Caco-2 (cell line): ENCODE measurements around the gene SERAC1. TPM values are rescaled to one million over a fixed set of nuclear protein-coding genes. Genes with fewer than 3 reads are reported as not detected.

Experiments used
- BruUV-seq: library from RNA; stranded (reverse); fragments of 400-500 nt; replicated peaks from 2 replicates; lab custom pipeline; 2021; lab: Mats Ljungman, UMichigan
- CTCF ChIA-PET: fragments of 300-600 bp; sonication (Branson Sonifier 250); formaldehyde crosslinking; loops from one replicate; lab custom pipeline; 2022; ENCODE audit warnings: antibody characterized with exemption; lab: Charles Lee
- POLR2A ChIA-PET: fragments of 300-600 bp; sonication (Branson Sonifier 250); formaldehyde crosslinking; loops from one replicate; lab custom pipeline; 2022; ENCODE audit warnings: antibody characterized with exemption; lab: Charles Lee
- DNase-seq, 2 experiments: peaks; one replicate each; pipeline versions ENCODE4 v3.0.0 to v3.0.0-alpha.2; 2020 to 2022
- H3K27me3 ChIP-seq: replicated peaks from 2 replicates; pipeline ENCODE4 v1.6.0; 2011; ENCODE audit warnings: low read length; ENCODE audit not compliant: control insufficient read depth, insufficient read depth
- H3K36me3 ChIP-seq: 2 replicates; pipeline ENCODE4 v1.5.1; 2011; ENCODE audit warnings: low read length; ENCODE audit not compliant: control insufficient read depth, insufficient read depth
- H3K4me1 ChIP-seq: fragments of 250-450 bp; sonication (Bioruptor Pico); 2 replicates; pipeline ENCODE4 v1.5.1; 2020; ENCODE audit warnings: mild to moderate bottlenecking
- H3K4me3 ChIP-seq: 2 replicates; pipeline ENCODE4 v1.5.1; 2011; ENCODE audit warnings: low read depth, mild to moderate bottlenecking, control low read depth, low read length
- H3K9me3 ChIP-seq: fragments of 250-450 bp; sonication (Bioruptor Pico); 2 replicates; pipeline ENCODE4 v1.5.1; 2020; ENCODE audit warnings: mild to moderate bottlenecking, moderate library complexity
- H3K27ac Mint-ChIP-seq: one replicate; pipeline ENCODE4 v1.8.0; 2022; ENCODE audit warnings: mixed read lengths; ENCODE audit not compliant: unreplicated experiment
- H3K27me3 Mint-ChIP-seq: one replicate; pipeline ENCODE4 v1.8.0; 2022; ENCODE audit warnings: mixed read lengths; ENCODE audit not compliant: insufficient read depth, unreplicated experiment
- H3K36me3 Mint-ChIP-seq: one replicate; pipeline ENCODE4 v1.8.0; 2022; ENCODE audit warnings: mild to moderate bottlenecking, mixed read lengths; ENCODE audit not compliant: insufficient read depth, unreplicated experiment
- H3K4me1 Mint-ChIP-seq: one replicate; pipeline ENCODE4 v1.8.0; 2022; ENCODE audit warnings: low read depth, mixed read lengths; ENCODE audit not compliant: unreplicated experiment
- H3K4me3 Mint-ChIP-seq: one replicate; pipeline ENCODE4 v1.8.0; 2022; ENCODE audit warnings: mild to moderate bottlenecking, moderate library complexity, mixed read lengths; ENCODE audit not compliant: unreplicated experiment
- H3K9me3 Mint-ChIP-seq: one replicate; pipeline ENCODE4 v1.8.0; 2022; ENCODE audit warnings: mixed read lengths; ENCODE audit not compliant: unreplicated experiment
- intact Hi-C: fragments of 100-400 bp; cut with micrococcal nuclease; formaldehyde crosslinking; loops from one replicate; pipeline ENCODE4 v1.10.0; 2022; ENCODE audit not compliant: unreplicated experiment
- total RNA-seq: library from RNA; stranded (reverse); gene quantifications from 2 replicates; pipeline ENCODE4 v1.2.3, GENCODE V29; 2022
- TF ChIP-seq, protein P1 (sequence below), 2 experiments: fragments of 200-600 bp in 1 of 2; IDR thresholded peaks; 1 replicate in 1 of 2; 2 replicates in 1 of 2; pipeline versions ENCODE4 v1.5.1 to v1.8.0; 2011 to 2022; ENCODE audit warnings: antibody characterized with exemption in 1 of 2, control low read depth in 1 of 2, inconsistent platforms in 1 of 2, low read depth in 1 of 2, low read length in 1 of 2, mild to moderate bottlenecking in 1 of 2, moderate library complexity in 1 of 2; ENCODE audit not compliant: insufficient read depth in 1 of 2, severe bottlenecking in 1 of 2, unreplicated experiment in 1 of 2

SERAC1 gene
- total RNA-seq, 1 experiment from 2014 or later = 7.4 TPM

DNA sequence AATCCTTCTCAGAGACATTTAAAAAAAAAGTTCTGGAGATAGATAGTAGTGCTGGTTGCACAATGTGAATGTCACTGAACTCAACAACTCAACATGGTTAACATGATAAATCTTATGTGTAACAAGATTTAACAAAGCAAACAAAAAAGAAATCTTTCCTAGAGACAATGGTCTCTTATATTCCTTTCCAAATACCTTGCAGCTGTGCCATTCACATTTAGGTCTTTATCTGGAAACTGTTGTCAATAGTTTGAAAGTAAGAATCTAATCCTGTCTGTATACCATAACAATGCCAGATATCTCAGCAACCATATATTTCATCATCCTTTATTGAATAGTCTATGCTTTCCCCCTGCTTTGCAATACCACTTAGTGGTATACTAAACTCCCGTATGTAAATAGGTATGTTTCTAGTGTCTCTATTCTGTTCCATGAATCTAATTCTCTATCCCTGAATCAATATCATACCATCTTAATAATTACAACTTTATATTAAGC lies 2.1 kb downstream of the SERAC1 start:
- POLR2A ChIA-PET = no interaction called here

DNA sequence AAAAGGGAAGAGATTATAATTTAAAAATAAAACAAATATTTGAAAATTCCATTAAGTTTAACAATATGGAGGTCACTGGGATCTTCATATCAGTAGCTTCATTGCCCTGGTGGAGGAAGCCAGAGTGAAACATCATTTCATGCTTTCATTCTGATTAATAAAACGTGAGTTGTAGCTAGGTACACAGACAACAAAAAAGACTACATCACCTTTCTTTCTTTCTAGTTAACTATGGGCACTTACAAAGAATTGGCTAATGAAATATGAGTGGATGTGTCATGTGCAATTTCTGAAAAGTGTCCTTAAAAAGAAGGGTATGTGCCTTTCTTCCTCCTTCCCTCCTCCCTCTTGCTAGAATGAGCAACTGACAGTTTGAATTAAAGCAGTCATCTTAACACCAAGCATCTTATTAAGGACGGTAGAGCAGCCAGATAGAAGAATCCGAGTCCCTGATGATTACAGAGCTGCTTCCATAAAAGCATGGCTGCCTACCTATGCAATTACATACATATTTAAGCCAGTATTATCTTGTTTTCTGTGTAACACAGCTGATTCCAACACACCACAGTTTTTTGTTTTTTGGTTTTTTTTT lies 3.4 kb downstream of the SERAC1 start:
- ChIA-PET CTCF (no interaction called here), POLR2A (no interaction called here)
- Mint-ChIP-seq H3K27ac (no peak overlapping the region), H3K27me3 (no peaks in the 10 kb centered on the region), H3K4me1 (peaks cover 19% of the 10 kb centered on the region), H3K4me3 (no peak overlapping the region), H3K36me3 (peaks cover 8% of the 10 kb centered on the region), H3K9me3 (peaks cover 9% of the 10 kb centered on the region)
- intact Hi-C loops = no loop called here
- no TSS peak for BruUV-seq
- Histone ChIP-seq H3K4me3 (no peak overlapping the region), H3K9me3 (no peaks in the 10 kb centered on the region), H3K36me3 (no peaks in the 10 kb centered on the region), H3K27me3 (no peaks in the 10 kb centered on the region), H3K4me1 (peaks cover 10% of the 10 kb centered on the region; the same call in 1 of the 2 replicates)
- no peak for DNase-seq
- TF ChIP-seq, protein P1, sequence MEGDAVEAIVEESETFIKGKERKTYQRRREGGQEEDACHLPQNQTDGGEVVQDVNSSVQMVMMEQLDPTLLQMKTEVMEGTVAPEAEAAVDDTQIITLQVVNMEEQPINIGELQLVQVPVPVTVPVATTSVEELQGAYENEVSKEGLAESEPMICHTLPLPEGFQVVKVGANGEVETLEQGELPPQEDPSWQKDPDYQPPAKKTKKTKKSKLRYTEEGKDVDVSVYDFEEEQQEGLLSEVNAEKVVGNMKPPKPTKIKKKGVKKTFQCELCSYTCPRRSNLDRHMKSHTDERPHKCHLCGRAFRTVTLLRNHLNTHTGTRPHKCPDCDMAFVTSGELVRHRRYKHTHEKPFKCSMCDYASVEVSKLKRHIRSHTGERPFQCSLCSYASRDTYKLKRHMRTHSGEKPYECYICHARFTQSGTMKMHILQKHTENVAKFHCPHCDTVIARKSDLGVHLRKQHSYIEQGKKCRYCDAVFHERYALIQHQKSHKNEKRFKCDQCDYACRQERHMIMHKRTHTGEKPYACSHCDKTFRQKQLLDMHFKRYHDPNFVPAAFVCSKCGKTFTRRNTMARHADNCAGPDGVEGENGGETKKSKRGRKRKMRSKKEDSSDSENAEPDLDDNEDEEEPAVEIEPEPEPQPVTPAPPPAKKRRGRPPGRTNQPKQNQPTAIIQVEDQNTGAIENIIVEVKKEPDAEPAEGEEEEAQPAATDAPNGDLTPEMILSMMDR (IDR thresholded peaks at IDR 0.05; ENCODE audit: insufficient read depth in 1 of 2, low read depth in 1 of 2, low read length in 1 of 2, severe bottlenecking in 1 of 2, unreplicated experiment in 1 of 2) = no peak

More for the DNA sequence above, 2.1 kb downstream of the SERAC1 start:
- Histone ChIP-seq H3K4me1 (peaks cover 17% of the 10 kb centered on the region), H3K9me3 (no peaks in the 10 kb centered on the region), H3K4me3 (no peak overlapping the region), H3K36me3 (no peaks in the 10 kb centered on the region), H3K27me3 (no peaks in the 10 kb centered on the region)
- H3K36me3 Mint-ChIP-seq = peaks cover 8% of the 10 kb centered on the region
- no peak overlapping the region for H3K27ac Mint-ChIP-seq
- no peaks in the 10 kb centered on the region for H3K27me3 Mint-ChIP-seq
- H3K4me1 Mint-ChIP-seq = peaks cover 19% of the 10 kb centered on the region
- CTCF ChIA-PET = interaction anchor here (0.6 kb wide), 1 partner anchor 525 kb away, joined by 4 read pairs; no protein-coding TSS in a partner anchor
- no peak overlapping the region for H3K4me3 Mint-ChIP-seq
- intact Hi-C loops = no loop called here
- peaks cover 9% of the 10 kb centered on the region for H3K9me3 Mint-ChIP-seq
- no TSS peak for BruUV-seq
- TF ChIP-seq, protein P1 (IDR thresholded peaks at IDR 0.05; ENCODE audit: insufficient read depth in 1 of 2, low read depth in 1 of 2, low read length in 1 of 2, severe bottlenecking in 1 of 2, unreplicated experiment in 1 of 2) = no peak
- no peak for DNase-seq

DNA sequence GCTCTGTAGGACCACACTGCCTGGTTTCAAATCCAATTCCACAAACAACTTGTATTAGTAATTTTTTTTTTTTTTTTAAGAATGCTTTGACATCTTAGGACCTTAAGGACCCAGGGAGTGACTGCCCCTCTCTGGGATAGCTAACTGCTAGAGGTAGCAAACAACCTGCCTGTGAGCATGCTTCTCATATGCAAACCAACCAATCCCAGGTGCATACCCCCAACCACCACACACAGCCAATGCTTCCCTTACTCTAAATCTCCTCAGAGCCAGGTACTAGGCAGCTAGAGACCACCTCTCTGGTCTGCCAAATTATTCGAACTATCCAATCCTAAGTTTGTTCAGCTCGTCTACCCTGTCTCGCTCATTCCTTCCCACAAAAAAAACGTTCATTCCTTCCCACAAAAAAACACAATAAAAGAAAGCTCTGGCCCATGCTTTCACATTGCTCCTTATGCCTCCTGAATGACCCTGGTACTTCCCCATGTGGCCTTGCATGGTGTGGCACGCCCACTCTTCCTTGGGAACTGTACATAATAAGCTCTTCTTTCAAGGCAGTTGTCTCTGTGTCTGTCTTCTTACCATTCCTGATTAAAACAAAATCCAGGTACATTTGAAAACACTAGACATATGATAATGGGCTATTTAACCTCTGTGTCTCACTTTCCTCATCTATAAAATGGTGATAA lies 6.4 kb downstream of the SERAC1 start:
- H3K27ac Mint-ChIP-seq = no peak overlapping the region
- Histone ChIP-seq H3K9me3 (no peaks in the 10 kb centered on the region), H3K4me3 (no peak overlapping the region), H3K27me3 (no peaks in the 10 kb centered on the region), H3K4me1 (peaks cover 10% of the 10 kb centered on the region; the same call in 1 of the 2 replicates), H3K36me3 (no peaks in the 10 kb centered on the region)
- H3K36me3 Mint-ChIP-seq = no peaks in the 10 kb centered on the region
- no TSS peak for BruUV-seq
- no peak for DNase-seq
- peaks cover 9% of the 10 kb centered on the region for H3K9me3 Mint-ChIP-seq
- H3K4me1 Mint-ChIP-seq = peaks cover 14% of the 10 kb centered on the region
- TF ChIP-seq, protein P1 (IDR thresholded peaks at IDR 0.05; ENCODE audit: insufficient read depth in 1 of 2, low read depth in 1 of 2, low read length in 1 of 2, severe bottlenecking in 1 of 2, unreplicated experiment in 1 of 2) = no peak
- ChIA-PET POLR2A (no interaction called here), CTCF (no interaction called here)
- intact Hi-C loops = no loop called here
- H3K4me3 Mint-ChIP-seq = no peak overlapping the region
- H3K27me3 Mint-ChIP-seq = no peaks in the 10 kb centered on the region
